Vagina (tissue), 2 donors: ENCODE data around the gene CHN1.

ENCODE experiments used
- POLR2A ChIP-seq, 2 donors: fragments of 450-650 bp; IDR thresholded peaks; one replicate each; pipeline ENCODE4 v1.6.1; 2017; ENCODE audit warnings: antibody characterized with exemption in 2 of 2, mild to moderate bottlenecking in 2 of 2, moderate library complexity in 2 of 2
- POLR2AphosphoS5 ChIP-seq, 2 donors: sonication (generic); formaldehyde crosslinking; IDR thresholded peaks; one replicate each; pipeline ENCODE4 v1.9.0; 2017; ENCODE audit warnings: antibody characterized with exemption in 2 of 2, mild to moderate bottlenecking in 2 of 2, low read depth in 1 of 2; ENCODE audit not compliant: insufficient read depth in 1 of 2
- TF ChIP-seq, protein P1 (sequence below), 3 experiments: fragments of 450-650 bp in 2 of 3; fragments of 200-600 bp in 1 of 3; sonication (generic) in 1 of 3; IDR thresholded peaks; one replicate each; pipeline ENCODE4 v1.5.1; 2017 to 2019; ENCODE audit warnings: antibody characterized with exemption in 3 of 3, mild to moderate bottlenecking in 2 of 3, moderate library complexity in 2 of 3

- TF ChIP-seq POLR2AphosphoS5 (IDR thresholded peaks at IDR 0.05; ENCODE audit: insufficient read depth in 1 of 2, low read depth in 1 of 2) (no peak), POLR2A (IDR thresholded peaks at IDR 0.05) (no peak)
- TF ChIP-seq, protein P1, sequence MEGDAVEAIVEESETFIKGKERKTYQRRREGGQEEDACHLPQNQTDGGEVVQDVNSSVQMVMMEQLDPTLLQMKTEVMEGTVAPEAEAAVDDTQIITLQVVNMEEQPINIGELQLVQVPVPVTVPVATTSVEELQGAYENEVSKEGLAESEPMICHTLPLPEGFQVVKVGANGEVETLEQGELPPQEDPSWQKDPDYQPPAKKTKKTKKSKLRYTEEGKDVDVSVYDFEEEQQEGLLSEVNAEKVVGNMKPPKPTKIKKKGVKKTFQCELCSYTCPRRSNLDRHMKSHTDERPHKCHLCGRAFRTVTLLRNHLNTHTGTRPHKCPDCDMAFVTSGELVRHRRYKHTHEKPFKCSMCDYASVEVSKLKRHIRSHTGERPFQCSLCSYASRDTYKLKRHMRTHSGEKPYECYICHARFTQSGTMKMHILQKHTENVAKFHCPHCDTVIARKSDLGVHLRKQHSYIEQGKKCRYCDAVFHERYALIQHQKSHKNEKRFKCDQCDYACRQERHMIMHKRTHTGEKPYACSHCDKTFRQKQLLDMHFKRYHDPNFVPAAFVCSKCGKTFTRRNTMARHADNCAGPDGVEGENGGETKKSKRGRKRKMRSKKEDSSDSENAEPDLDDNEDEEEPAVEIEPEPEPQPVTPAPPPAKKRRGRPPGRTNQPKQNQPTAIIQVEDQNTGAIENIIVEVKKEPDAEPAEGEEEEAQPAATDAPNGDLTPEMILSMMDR (IDR thresholded peaks at IDR 0.05): no peak
Observed at GRCh38 chr2:175003875-175004729, 1.1 kb downstream of the CHN1 start.
